Measurements from ENCODE around the gene MEG3. TPM values are rescaled to one million over a fixed set of nuclear protein-coding genes. Genes with fewer than 3 reads are reported as not detected.

The MEG3 gene
- total RNA-seq, 2 donors from 2014 or later: 10.3 to 11.0 TPM

DNA sequence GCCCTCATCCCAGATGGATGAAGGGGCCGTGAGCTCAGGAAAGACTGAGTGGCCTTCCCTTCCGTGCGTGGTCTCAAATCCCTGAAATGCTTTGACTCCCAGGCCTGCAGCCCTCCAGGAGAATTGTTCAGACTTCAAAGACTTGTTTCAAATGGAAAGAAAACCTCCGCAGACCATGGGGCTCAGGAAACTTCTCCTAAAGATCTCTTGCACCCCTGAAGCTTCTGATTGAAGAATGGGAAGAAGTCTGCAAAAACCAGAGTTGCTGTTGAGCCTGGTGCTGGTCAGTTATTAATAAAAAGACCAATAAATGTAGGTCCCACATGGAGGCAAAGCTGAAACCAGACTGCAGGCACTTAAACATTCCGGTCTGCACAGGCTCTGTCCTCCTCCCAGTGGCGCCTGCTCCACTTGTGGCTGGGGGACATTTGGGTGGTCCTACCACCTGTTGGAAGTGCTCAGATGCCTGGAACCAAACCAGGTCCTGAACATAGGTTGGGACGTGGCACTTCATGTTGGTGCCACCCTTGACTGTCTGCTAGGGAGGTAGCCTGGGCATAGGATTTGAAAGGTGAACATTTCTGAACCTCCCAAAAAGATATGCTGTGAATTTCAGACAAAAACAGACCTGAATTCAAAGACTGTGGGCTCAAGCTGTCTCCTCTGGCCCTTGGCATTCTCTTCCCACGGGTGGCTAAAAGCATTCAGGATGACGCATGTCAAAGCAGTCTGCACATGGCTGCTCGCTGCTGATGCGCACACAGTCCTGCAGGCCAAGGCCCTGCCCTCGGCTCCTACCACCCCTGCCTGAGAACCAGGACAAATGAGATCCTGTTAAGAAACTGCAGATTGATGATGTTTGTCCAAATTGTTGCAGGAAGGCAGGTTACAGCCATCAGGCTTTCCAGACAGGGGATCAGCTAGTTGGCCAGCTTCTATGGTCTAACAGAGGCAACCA lies 36.2 kb upstream of the MEG3 start:
- DNase-seq: no peak
- H3K36me3 ChIP-seq: no peaks in the 10 kb centered on the region
- no peaks in the 10 kb centered on the region for H3K27me3 ChIP-seq
- no peak overlapping the region for H3K27ac ChIP-seq
- H3K9ac ChIP-seq (ENCODE audit: low read depth in 2 of 2, low read length in 2 of 2): no peak overlapping the region
- intact Hi-C loops (cut with DNase I): no loop called here
- no peak for TF ChIP-seq CTCF (IDR thresholded peaks at IDR 0.05)
- no peak overlapping the region for H3K4me3 ChIP-seq
- H3K9me3 ChIP-seq: no peaks in the 10 kb centered on the region
- no peaks in the 10 kb centered on the region for H3K4me1 ChIP-seq

GRCh38 chr14:100790502-100791347 lies 35.2 kb upstream of the MEG3 start:
- intact Hi-C loops (cut with DNase I): no loop called here
- H3K9me3 ChIP-seq: no peaks in the 10 kb centered on the region
- no peaks in the 10 kb centered on the region for H3K36me3 ChIP-seq
- H3K4me3 ChIP-seq: no peak overlapping the region
- H3K4me1 ChIP-seq: no peaks in the 10 kb centered on the region
- H3K27ac ChIP-seq: no peak overlapping the region
- H3K27me3 ChIP-seq: no peaks in the 10 kb centered on the region
- no peak for TF ChIP-seq CTCF (IDR thresholded peaks at IDR 0.05)
- no peak overlapping the region for H3K9ac ChIP-seq (ENCODE audit: low read depth in 2 of 2, low read length in 2 of 2)
- no peak for DNase-seq

- Histone ChIP-seq H3K9me3 (no peaks in the 10 kb centered on the region), H3K4me3 (no peak overlapping the region), H3K27ac (no peak overlapping the region), H3K36me3 (no peaks in the 10 kb centered on the region), H3K9ac (ENCODE audit: low read depth in 2 of 2, low read length in 2 of 2) (no peak overlapping the region), H3K27me3 (no peaks in the 10 kb centered on the region), H3K4me1 (no peaks in the 10 kb centered on the region)
- intact Hi-C loops (cut with DNase I): no loop called here
- no peak for DNase-seq
- TF ChIP-seq CTCF (IDR thresholded peaks at IDR 0.05): no peak
Observed at GRCh38 chr14:100791348-100791735, 34.6 kb upstream of the MEG3 start.

- Histone ChIP-seq H3K9me3 (no peaks in the 10 kb centered on the region), H3K36me3 (no peaks in the 10 kb centered on the region), H3K4me3 (no peak overlapping the region), H3K27ac (no peak overlapping the region), H3K4me1 (no peaks in the 10 kb centered on the region), H3K9ac (ENCODE audit: low read depth in 2 of 2, low read length in 2 of 2) (no peak overlapping the region), H3K27me3 (no peaks in the 10 kb centered on the region)
- DNase-seq: no peak
- intact Hi-C loops (cut with DNase I): no loop called here
- no peak for TF ChIP-seq CTCF (IDR thresholded peaks at IDR 0.05)
Observed at GRCh38 chr14:100791995-100792394, 33.9 kb upstream of the MEG3 start.

DNA sequence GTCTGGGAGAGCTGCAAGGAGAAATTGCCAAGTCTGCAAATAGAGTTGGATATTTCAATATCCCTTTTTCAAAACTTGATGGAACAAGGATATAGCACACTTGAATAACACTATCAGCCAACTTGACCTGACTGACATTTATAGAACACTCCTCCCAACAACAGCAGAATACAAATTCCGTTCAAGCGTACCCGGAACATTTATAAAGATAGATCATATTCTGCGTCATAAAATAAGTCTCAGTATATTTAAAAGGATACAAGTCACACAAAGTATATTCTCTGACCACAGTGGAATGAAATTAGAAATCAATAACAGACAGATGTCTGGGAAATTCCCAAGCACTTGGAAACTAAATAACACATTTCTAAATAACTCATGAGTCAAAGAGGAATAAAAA lies 29.0 kb upstream of the MEG3 start:
- Histone ChIP-seq H3K9ac (ENCODE audit: low read depth in 2 of 2, low read length in 2 of 2) (no peak overlapping the region), H3K27me3 (no peaks in the 10 kb centered on the region), H3K4me1 (no peaks in the 10 kb centered on the region), H3K9me3 (no peaks in the 10 kb centered on the region), H3K36me3 (no peaks in the 10 kb centered on the region), H3K27ac (no peak overlapping the region), H3K4me3 (no peak overlapping the region)
- no peak for TF ChIP-seq CTCF (IDR thresholded peaks at IDR 0.05)
- intact Hi-C loops (cut with DNase I): no loop called here
- no peak for DNase-seq
